ENCODE measurements around the gene LINGO1. TPM values are rescaled to one million over a fixed set of nuclear protein-coding genes. Genes with fewer than 3 reads are reported as not detected.
A peak's percentile ranks its signal among the peaks of the same experiment; 100 is the strongest.

Gene LINGO1
- total RNA-seq, 1 donor: under 0.01 TPM

DNA sequence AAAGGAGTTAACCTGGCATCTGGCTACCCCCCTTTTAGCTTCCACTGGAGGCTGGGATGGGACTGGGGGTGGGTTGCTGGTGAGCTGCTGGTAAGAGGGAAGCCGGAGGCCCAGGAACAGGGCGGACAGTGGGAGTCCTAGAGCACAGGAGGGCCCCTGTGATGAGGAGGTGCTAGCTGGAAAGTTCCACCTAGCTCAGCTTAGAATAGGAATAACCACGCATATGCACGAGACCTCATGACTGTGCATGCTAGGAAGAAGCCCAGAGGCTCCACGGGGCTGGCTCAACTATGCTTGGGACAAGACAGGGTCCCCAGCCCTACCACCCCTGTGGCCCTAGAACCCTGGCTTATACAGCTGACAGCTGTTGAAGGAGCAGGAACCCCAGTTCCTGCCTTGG lies 34.1 kb downstream of the LINGO1 start:
- no peak for DNase-seq (ENCODE audit: low read depth in 2 of 3, low spot score in 2 of 3)

DNA sequence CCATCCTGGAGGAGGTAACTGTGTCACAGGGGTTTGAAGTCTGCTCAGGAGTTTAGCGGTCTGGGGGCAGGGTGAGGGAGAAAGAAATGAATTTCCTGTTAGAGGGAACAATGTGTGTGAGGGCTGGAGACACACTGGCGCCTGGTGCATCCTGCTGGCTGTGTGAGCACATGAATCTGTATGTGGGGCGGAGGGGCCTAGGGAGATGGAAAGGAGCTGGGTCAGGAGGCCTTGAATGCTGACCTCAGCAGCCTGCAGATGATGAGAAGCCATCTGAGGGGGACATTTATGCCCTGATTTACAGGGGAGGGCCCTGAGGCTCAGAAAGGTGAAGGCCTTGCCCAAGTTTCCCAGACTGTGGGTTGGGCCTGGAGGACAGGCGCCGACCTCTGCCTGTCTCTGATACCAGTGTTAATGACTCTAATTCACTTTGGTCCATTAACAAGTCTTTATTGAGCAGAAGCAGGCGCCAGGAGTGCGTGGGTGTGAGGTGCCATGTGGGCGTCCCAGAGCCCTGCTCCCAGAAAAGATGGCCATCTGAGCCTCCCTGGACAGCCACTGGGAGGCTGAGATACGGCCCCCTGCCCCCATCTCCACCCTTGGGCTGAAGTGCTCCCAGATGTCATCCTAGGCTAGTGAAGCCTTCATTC lies 34.8 kb downstream of the LINGO1 start:
- DNase-seq (ENCODE audit: low read depth in 2 of 3, low spot score in 2 of 3): no peak

DNA sequence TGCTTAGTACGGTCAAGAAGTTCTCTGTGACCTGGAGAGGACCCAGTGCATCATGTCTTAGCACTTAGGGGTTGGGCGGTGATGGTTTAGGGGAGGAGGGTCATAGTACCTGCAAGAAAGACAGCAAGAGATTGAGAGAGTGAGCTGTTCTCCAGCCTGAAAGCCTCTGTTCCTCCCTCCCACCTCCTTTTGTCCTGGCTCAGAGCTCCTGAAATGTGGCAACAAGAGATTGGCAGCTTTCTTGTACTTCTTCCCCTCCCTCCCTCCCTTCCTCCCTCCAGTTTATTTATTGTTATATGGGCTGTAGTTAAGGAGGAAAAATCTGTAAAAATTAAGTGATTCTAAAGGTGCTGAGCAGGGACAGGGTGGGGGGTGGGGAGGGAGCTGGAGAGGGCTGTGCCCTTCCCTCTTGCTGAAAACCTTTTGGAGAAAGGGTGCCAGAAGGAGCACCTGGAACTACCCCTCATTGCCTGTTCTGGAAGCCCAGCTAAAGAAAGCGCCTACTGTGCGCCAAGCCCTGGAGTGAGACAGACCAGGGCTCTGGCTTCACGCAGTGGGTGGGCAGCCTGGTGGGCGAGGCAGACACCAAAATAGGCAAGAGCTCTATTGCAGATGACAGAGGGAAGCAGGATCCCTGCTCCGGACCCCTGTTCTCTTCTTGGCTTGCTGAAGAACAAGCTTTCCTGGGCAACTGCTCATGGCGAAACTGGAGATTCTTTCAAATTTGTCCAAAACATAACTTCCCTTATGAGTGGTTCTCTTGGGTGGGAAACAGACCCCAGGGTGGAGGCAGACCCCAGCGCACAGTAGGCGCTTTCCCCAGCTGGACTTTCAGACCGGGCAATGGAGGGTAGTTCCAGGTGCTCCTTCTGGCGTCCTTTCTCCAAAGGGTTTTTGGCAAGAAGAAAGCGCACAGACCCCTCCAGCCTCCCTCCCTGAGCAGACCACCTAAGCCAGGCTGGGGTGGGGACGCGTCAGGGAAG lies 35.6 kb downstream of the LINGO1 start:
- DNase-seq (ENCODE audit: low read depth in 2 of 3, low spot score in 2 of 3): no peak

DNA sequence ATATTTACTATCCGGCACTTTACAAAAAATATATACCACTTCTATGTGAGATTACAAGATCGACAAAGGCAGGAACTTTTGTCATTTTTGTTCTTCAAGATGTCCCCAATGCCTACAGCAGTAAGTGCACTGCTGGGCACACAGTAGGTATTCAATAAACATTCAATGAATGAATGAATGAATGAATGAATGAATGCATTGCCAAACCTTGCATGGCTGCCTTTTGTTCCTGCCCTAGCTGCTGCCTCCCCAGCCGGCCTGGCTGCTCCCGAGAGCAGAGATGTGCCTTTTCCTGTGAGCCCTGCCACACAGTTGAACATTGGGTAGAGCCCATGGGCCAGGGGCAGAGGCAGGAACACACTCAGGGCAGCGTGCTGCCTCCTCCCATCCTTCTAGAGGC lies 37.5 kb downstream of the LINGO1 start:
- DNase-seq (ENCODE audit: low read depth in 2 of 3, low spot score in 2 of 3): no peak

DNA sequence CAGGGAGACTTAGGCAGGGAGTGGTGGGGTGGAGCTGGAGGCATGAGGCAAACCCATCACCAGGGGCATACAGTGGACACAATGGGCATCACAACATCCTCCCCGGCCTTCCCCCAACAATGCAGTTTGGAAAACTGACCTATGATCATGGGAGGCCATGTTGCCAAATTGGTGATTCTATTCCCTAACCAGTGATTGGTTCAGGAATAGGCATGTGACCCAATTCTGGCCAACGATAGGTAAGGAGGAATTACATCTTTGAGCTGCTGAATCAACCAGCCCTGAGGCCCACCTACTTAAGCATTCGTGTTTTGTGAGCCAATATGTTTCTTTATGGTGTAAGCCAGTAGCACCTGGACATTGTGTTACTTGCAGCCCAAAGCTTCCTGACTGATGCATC lies 40.0 kb downstream of the LINGO1 start:
- DNase-seq (ENCODE audit: low read depth in 2 of 3, low spot score in 2 of 3): no peak

DNA sequence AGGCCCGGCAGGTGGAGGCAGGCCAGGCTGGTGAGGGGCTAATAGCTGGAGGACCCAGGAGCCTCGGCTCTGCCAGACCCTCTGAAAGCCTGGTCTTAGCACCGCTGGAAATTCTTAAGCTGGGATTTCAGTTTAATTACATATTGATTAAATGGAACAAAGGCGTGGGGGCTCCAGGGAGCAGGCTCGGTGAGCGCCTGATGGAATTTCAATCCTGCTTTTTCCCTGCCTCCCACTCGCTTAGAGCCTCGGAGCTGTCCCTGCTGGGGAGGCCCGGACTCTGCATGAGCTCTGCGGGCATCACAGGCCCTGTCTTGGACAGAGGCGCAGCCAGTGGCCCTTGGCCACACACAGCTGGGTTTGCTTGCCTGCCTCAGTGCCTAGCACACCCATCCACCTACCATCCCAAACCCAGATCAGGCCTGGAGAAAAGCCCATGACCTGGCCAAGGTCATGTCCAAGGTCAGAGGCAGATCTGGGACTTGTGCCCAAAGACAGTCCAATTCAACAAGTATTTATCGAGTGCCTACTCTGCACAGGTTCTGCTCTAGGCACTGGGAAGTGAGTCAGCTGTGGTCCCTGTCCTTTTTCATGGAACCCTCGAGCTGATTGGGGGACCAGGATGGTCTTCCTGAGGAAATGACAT lies 40.6 kb downstream of the LINGO1 start:
- DNase-seq (ENCODE audit: low read depth in 2 of 3, low spot score in 2 of 3): no peak

DNA sequence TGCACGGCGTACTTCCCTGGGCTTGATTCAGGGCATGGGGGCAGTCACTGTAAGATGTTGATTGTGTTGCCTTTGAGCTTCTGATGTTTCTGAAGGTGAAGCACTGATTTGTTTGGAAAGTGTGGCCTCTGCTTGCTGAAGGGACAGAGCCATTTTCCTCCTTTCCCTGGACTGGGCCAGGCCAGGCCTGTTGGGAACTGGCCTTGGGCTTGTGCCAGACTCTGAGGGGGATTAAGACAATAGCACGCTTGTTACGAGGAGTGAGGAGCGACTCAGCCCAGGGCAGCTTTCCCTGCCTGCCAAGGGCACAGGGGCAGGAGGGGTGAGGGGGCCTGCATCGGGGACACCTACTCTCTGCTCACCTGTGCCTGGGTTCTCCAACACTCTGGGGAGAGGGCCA lies 42.9 kb downstream of the LINGO1 start:
- no peak for DNase-seq (ENCODE audit: low read depth in 2 of 3, low spot score in 2 of 3)

DNA sequence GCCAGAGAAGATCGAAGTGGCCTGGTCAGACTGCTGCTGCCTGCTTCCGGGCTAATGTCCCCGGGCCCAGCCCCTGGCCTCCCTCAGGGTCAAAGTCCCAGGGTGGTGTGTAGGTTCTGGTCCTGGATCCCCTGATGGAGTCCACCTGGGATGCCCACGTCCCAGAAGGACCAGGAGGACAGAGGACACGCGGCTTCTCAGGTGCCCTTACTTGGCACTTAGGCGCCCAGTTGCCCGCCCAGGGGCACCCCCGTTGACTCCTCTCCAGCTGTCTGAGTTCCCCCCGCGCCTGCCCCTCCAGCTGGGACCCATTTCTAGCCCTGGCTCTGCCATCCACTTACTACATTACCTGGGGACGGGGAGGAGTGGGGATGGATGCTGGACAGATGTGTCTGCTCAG lies 44.6 kb downstream of the LINGO1 start:
- no peak for DNase-seq (ENCODE audit: low read depth in 2 of 3, low spot score in 2 of 3)

DNA sequence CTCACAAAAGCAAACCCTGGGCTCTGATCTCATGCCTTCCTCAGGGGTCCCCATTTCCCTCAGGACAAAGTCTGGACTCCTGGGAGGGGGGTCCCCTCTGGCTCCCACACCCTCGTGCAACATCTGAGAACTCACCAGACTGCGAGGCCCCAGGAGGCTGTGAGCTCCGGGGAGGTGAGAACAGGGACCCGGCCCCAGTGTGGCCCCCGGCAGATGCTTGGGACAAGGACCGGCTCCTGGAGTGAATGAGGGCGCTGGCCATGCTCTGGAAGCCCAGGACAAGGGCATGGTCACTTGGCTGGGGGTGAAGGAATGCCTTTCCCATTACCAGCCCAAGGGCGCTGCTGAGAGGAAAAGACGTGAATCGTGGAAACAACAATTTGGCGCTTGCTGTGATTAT lies 48.0 kb downstream of the LINGO1 start:
- no peak for DNase-seq (ENCODE audit: low read depth in 2 of 3, low spot score in 2 of 3)

DNA sequence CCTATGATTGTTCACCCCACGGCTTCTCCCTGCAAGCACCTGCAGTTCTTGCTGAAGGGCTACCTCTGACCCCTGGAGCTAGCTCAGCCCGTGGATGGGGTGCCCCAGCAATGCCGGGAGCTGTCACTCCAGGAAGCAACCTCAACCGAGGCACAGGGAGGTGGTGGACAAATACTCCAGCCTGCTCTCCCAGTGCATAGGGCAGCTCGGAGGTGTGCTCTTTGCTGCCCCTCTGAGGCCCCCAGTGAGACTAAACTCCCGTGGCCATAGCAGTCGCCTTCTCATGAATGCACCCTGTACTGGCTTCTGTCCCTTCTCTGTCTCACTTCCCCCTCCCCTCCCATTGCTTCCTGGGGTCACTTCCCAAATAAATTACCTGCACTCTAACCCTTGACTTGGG lies 48.5 kb downstream of the LINGO1 start:
- DNase-seq (ENCODE audit: low read depth in 2 of 3, low spot score in 2 of 3): peak in 1 of 3 donors; percentile 19

DNA sequence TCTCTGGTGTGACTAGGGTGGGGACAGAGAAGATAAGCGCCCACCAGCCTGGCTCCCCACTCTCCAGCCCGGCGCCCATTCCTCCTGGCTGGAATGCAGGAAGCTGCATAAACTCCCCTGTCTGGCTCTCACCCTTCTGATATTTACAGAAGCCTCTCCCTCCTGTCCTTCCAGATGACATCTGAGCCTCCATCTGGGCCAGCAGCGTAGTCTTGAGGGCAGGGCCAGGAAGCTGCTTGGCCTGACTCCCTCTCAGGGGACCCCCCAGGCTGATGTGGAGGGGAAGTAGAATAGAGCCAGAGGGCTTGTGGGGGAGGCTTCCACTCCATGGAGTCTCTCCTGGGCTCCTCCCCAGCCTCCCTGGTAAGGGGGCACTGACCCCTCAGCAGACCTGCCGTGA lies 49.9 kb downstream of the LINGO1 start:
- DNase-seq (ENCODE audit: low read depth in 2 of 3, low spot score in 2 of 3): no peak

DNA sequence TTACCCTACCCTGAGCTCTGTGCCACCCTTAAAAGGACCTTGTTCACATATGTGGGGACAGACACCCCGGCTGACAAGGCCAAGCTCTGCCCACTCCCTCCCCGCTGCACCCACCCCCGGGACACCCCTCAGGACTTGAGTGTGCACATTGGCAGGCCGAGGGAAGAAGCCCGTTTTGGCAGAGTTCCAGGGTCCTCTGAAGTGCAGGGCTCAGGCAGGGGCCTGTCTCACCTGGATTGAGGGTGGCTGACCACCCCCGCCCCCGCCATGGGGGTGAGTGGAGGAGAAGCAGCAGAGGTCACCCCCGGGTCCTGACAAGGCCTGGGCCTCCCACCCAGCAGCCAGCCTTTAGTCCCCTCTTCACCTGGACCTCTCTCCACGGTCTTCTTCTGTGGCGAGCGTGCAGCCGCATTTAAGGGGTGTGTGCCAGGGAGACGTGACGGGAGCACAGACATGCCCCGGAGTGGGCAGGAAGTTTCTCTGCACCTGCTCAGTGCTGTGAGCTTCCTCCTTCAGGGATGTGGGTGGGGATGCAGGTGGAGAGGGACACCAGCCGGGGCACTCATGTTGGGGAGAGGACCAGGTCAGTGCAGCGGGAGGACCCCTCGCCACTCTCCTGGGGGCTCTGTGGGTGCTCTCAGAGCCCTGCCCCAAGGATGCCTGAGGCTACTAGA lies 50.7 kb downstream of the LINGO1 start:
- DNase-seq (ENCODE audit: low read depth in 2 of 3, low spot score in 2 of 3): no peak

DNA sequence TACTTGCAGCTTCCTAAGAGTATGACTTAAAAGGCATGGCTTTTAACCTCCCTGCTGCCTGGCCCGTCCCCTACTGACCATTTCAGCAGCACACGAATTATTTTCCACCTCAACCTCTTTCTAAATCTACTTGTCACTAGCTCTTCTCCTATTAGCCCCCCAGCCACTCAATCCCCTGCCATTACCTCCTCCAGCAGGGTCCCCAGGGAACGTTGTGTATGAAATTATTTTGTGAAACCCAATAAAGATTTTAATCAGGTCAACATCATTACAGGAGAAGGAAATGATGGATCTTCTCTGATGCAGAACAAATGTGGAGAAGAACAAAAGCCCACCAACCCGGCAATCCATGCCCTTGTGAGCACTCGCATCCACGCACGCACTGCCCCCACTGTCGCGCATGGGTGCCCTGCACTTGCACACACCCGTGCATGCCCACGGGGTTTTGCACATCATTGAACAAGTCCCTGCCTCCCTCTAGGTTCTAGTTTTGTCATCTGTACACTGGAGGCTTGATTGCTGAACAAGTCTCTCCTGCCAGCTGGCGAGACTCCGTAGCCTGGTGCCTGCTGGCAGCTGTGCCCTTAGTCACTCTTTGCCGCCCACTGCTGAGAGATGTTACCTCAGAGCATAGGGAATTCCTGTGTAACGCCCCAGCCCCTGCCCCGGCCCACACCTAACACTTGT lies 51.6 kb downstream of the LINGO1 start:
- DNase-seq (ENCODE audit: low read depth in 2 of 3, low spot score in 2 of 3): no peak

DNA sequence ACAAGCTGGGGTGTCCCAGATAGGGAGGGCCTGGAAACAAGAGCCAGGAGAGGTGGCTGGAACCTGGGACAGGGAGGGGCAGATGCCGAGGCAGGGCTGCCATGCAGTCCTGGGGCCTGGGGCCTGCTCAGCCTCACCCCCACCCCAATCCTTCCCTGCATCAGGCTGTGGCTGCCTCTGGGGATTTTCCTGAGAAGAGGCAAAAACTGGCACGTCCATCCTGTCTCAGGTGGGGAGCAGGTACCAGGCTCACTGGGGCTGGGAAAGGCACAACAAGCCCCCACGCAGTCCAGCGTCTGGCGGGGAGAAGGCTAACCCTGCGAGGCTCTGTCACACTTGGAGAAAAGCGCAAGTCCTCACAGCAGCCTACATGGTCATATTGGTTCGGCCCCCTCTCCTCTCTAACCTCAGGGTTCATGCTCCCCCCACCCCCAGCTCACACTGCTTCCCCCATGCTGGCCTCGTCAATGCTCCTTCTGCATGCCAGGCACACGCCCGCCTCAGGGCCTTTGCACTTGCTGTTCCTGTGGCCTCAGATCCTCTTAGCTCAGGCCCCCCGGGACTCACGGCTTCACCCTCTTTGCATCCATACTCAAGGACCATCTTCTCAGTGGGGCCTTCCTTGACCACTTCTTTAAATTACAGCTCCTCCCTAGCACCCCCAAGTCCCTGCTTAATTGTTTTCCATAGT lies 53.1 kb downstream of the LINGO1 start:
- DNase-seq (ENCODE audit: low read depth in 2 of 3, low spot score in 2 of 3): no peak

DNA sequence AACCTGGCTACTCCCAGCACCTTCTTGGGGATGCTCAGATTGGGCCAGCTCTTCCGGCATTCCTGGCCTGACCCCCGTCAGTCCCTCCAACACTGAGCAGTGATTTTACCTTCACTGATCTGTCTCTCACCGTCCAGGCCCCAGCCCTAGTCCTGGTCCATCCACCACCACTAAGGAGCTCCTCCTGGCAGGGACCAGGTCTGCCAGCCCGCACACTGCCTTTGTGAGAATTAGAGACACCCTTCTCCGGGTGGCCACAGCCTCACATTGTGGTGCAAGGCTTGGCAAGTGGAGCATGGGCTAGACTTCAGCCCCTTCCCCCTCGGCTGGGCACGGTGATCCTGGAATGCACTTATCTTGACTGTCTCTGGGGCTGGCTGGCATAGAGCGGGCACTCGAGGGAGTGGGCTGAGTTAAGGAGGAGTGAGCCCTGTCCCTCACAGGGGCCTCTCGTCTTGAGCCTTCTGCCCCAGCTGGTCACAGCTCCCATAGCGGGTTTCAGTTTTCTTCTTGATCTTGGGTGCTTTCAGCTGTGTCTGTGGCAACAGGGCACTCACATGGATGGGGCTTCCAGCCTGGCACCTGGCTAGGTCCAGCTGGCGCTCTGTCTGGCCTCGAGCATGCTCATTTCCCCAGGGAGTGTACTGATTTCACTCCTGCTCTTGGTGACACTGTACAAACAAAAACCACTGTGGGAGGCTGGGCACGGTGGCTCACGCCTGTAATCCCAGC lies 53.9 kb downstream of the LINGO1 start:
- no peak for DNase-seq (ENCODE audit: low read depth in 2 of 3, low spot score in 2 of 3)

DNA sequence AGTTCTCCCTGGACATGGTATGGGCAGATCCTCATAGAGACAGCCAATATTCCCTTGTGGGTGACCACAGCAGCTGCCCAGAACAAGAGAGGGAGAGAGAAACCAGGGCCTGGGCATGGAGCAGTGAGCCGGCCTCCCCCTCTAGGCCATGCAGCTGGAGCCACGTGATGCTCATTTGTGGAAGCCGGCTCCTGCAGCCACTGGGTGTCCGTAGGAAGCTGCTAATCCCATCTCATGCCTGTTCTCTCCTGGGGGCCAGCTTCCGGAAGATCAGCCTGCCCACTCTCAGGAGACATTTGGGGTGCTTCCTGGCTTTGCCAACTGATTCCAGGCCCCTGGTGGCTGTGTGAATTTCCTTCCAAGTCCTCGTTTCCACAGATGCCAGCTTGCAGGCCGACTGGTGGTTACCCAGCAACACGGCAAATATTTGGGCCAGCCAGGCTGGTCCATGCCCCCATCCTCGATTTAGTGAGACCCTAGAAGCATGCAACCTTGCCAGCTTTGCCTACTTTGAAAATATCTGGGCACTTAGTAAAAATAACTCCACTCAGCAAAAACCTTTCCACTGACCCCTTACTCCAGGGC lies 55.3 kb downstream of the LINGO1 start:
- DNase-seq (ENCODE audit: low read depth in 2 of 3, low spot score in 2 of 3): no peak

DNA sequence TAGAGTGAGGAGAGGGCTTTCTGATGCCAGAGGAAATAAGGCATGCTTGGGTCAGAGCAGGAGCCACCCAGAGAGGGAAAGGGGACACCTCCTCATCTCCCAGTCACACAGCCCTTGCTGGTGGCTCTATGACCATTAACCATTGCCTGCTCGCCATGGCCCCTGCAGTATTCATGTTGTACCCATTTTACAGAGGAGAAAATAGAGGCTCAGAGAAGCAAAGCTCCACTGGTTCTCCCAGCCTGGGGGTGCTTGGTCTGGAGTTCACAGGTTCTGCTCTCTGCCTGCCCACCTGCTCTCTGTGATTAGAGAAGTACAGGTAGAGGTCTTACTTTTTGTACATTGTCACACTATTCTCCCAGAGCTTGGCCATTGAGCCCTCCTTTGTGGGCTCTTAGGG lies 56.2 kb downstream of the LINGO1 start:
- no peak for DNase-seq (ENCODE audit: low read depth in 2 of 3, low spot score in 2 of 3)

DNA sequence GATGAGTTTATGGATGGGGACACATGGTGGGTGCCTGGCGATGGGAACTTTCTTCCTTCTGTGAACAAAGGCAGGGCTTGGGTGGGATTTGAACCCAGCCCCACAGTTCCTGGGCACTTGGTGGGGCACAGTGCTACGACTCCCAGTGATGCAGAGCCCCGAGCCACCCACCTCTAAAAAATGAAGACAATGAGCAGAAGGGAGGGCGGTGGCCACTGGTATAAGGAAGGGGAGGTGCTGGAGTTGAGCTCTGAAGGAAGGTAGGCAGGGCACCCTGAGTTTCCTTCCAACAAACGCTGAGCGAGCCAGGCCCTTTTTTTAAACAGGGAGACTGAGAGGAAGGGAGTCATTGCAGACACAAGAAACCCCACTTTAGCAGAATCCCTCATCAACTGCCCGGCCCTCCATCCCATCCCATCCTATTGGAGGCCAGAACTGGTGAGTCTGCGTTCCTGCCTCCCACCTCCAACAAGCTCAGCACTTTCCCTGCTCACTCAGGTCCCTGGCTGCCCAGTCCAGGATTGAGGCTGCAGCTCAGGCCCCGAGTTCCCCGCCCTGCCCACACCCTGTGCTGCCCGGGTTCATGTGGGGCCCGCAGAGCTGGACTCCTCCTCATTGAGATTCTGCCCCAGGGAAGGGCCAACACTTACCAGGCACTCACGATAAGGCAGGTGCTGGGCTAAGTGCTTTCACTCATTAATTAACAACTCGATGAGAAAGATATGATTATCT lies 57.3 kb downstream of the LINGO1 start:
- no peak for DNase-seq (ENCODE audit: low read depth in 2 of 3, low spot score in 2 of 3)

All from hematopoietic multipotent progenitor cell (in vitro differentiated cells).